HG02588 (cell line): ENCODE data around the gene SLCO1C1.
"Not testable (repeated sequence)": the region's sequence is repeated elsewhere in the genome, so short reads cannot be mapped to it uniquely, and the experiment has no call there.

Experiments
- ATAC-seq: cut with Tn5 transposase; IDR thresholded peaks from one replicate; pipeline ENCODE4 v1.9.1; 2021; ENCODE audit warnings: mild to moderate bottlenecking, moderate library complexity; ENCODE audit not compliant: unreplicated experiment

SLCO1C1 gene

GRCh38 chr12:20695232-20695631 is at the start of gene SLCO1C1:
Gene SLCO1C1, plus strand, starts transcription at chr12:20695332. Its CDS starts 4,245 bp downstream, at chr12:20699577.
- ATAC-seq, result no peak

- ATAC-seq, result no peak
Observed at GRCh38 chr12:20646239-20646827, 48.8 kb upstream of the SLCO1C1 start.

- no peak for ATAC-seq
Observed at GRCh38 chr12:20653871-20654270, 41.3 kb upstream of the SLCO1C1 start.

- ATAC-seq, result no peak
Observed at GRCh38 chr12:20656600-20656999, 38.5 kb upstream of the SLCO1C1 start.

GRCh38 chr12:20657496-20657895 is 37.6 kb upstream of the SLCO1C1 start:
- ATAC-seq, result no peak

GRCh38 chr12:20681334-20681733 is 13.8 kb upstream of the SLCO1C1 start:
- no peak for ATAC-seq

- no peak for ATAC-seq
Observed at GRCh38 chr12:20696181-20696905, 1.2 kb downstream of the SLCO1C1 start.

GRCh38 chr12:20701106-20701505 is 6.0 kb downstream of the SLCO1C1 start:
- ATAC-seq, result no peak

- ATAC-seq, result no peak
Observed at GRCh38 chr12:20704860-20705259, 9.7 kb downstream of the SLCO1C1 start.

- no peak for ATAC-seq
Observed at GRCh38 chr12:20711846-20712245, 16.7 kb downstream of the SLCO1C1 start.

- ATAC-seq, result no peak
Observed at GRCh38 chr12:20716037-20716436, 20.9 kb downstream of the SLCO1C1 start.

- ATAC-seq, result no peak
Observed at GRCh38 chr12:20716985-20717384, 21.9 kb downstream of the SLCO1C1 start.

- no peak for ATAC-seq
Observed at GRCh38 chr12:20718294-20718693, 23.2 kb downstream of the SLCO1C1 start.

- ATAC-seq, result no peak
Observed at GRCh38 chr12:20722142-20722541, 27.0 kb downstream of the SLCO1C1 start.

- no peak for ATAC-seq
Observed at GRCh38 chr12:20731274-20731673, 36.1 kb downstream of the SLCO1C1 start.

- ATAC-seq, result no peak
Observed at GRCh38 chr12:20740972-20741371, 45.8 kb downstream of the SLCO1C1 start.

GRCh38 chr12:20748198-20748597 is 53.1 kb downstream of the SLCO1C1 start:
- no peak for ATAC-seq

GRCh38 chr12:20751046-20751445 is 55.9 kb downstream of the SLCO1C1 start:
- ATAC-seq, result no peak

- ATAC-seq, result no peak
Observed at GRCh38 chr12:20777420-20777819, 82.3 kb downstream of the SLCO1C1 start.

- no peak for ATAC-seq
Observed at GRCh38 chr12:20778969-20779368, 83.8 kb downstream of the SLCO1C1 start.

- ATAC-seq, result not testable (repeated sequence)
Observed at GRCh38 chr12:20779971-20780370, 84.8 kb downstream of the SLCO1C1 start.

GRCh38 chr12:20783796-20784357 is 88.7 kb downstream of the SLCO1C1 start:
- not testable (repeated sequence) for ATAC-seq
